Left forelimb (tissue), 1 donor: ENCODE measurements around the gene CXCR6.

ENCODE experiments used
- DNase-seq: peaks from one replicate; pipeline ENCODE4 v3.0.0-alpha.2; 2018; ENCODE audit warnings: low spot score

Gene CXCR6

GRCh38 chr3:45943207-45943846 lies at the start of gene CXCR6:
Gene CXCR6, plus strand, starts transcription at chr3:45943464. Its CDS starts 3,018 bp downstream, at chr3:45946482.
- DNase-seq, result no peak

- no peak for DNase-seq
These were observed 49.2 kb upstream of the CXCR6 start for GRCh38 chr3:45894015-45894414.

- DNase-seq, result no peak
These were observed 47.4 kb upstream of the CXCR6 start for GRCh38 chr3:45895686-45896468.

DNA sequence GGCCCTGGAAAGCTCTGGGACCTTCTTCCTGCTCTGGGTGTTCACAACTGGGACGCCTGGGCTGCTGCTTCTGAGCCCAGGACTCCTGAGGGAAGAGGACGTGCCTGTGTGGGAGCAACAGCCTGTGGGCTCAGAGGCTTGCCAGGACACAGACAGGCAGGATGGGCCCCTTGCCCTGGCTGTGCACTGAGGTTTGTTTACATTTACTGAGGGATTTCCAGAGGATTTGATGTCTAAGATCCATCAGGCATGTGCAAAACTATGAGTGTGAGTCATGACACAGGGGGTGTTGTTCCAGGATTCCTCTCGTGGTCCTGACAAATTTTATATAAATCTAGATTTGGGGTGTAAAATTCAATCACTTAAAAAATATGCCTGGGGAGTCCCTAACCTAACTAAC lies 46.3 kb upstream of the CXCR6 start:
- no peak for DNase-seq

- no peak for DNase-seq
These were observed 38.3 kb upstream of the CXCR6 start for GRCh38 chr3:45904931-45905330.

DNA sequence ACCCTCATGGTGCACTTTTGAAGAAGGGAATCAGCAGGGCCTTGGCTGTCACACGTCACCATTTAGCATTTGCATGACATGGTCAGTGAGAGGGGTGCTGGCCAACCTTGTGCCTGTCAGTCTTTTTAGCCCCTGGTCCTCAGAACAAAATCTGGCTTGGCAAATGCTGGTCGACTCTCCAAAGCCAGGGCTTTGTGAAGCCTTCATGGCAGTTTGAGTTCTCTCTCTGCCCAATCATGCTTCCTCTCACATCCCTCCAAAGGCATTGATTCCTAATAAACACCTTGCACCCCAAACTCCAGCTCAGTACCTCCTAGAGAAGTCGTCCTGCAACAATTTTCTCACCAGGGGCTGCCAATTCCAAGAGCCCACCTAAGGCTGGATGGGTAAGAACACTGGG lies 37.5 kb upstream of the CXCR6 start:
- no peak for DNase-seq

DNA sequence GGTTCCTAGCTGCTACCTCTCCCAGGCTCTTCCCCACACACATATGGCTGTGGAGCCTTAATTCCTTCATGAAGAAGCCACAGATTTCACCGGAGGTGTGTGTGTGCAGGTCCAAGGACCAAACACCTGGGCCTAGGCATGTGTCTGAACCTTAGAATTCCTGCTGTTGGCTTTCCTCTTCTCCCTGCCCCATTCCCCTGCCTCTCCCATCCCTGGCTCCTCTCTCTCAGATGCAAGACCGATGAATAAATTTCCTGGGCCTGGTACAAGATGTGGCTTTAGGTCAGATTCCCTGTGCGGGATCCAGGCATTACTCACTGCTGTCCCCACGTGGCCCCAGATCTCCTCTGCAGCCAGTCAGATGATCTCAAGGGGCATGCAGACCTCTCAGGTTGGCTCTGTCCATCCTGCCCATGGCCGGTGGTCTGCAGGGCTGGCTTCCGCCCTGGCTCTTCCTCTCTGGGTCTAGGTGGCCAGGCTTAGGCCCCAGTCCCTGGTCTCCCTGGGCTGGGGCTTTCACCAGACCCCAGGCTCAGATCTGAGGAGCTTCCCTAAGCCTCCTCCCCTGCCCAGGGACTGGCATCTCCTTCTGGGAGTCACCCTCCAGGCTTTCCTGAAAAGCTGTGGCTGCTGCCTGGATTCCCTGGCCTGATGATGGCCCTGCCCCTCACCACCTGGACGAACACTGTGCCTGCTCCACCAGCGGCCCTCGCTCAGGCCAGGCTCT lies 36.4 kb upstream of the CXCR6 start:
- no peak for DNase-seq

DNA sequence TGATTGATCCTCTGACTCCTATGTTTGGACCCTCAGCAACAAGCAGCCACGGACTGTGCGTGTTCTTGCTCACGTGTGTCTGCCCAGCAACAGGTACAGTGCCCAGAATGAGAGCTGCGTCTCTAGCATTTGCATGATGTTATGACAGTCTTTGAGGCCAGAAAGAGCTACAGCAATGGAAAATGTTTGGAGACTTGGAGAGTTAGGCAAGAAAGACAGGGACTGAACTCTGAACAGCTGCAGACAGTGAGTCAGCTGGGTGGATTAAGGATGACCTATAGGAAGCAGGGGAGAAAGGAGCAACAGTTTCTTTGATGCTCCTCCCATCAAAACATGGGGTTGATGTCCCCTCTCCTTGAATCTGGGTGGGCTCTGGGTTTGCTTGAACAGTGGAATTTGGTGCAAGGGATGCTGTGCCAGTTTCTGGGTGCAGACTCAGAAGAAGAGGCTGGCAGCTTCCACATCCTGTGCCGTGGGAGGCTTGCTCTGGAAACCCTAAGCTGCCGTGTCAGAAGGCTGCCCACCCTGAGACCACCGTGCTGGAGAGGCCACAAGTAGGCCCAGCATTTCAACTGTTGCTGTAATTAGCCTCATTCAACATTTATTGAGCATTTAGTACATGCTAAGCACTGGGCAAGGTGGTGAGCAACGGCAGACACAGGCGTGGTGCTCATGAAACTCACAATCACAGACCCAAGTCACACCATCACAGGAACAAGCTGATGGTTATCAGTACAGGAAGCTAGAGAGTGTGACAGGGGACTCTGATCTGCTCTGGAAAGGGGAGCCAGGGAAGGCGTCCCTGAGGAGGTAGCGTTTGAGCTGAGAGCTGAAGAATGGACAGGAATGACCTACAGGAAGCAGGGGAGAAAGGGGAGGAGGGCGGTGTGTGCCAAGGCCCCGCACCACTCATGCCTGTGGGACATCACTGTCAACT lies 35.2 kb upstream of the CXCR6 start:
- DNase-seq, result no peak

- no peak for DNase-seq
These were observed 34.5 kb upstream of the CXCR6 start for GRCh38 chr3:45908761-45909160.

- no peak for DNase-seq
These were observed 33.7 kb upstream of the CXCR6 start for GRCh38 chr3:45909542-45909941.

GRCh38 chr3:45910892-45911291 lies 32.4 kb upstream of the CXCR6 start:
- DNase-seq, result no peak

GRCh38 chr3:45911511-45912226 lies 31.6 kb upstream of the CXCR6 start:
- DNase-seq, result no peak

DNA sequence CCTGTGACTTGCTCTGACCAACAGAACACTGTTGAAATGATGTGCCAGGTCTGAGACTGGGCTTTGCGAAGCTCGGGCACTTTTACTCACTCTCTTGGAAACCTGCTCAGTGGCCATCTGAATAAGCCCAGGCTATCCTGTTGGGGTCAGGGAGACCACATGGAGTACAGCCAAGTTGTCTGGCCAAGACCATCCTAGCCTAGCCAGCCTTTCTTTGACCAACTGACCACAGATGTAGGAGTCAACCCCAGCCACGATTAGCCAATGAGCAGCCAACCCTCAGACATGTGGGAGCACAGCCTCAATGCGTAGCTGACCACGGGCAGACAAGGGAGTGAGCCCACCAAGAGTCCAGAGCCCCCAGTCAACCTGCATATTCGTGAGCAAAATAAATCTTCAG lies 30.8 kb upstream of the CXCR6 start:
- no peak for DNase-seq

- no peak for DNase-seq
These were observed 28.8 kb upstream of the CXCR6 start for GRCh38 chr3:45914362-45915058.

DNA sequence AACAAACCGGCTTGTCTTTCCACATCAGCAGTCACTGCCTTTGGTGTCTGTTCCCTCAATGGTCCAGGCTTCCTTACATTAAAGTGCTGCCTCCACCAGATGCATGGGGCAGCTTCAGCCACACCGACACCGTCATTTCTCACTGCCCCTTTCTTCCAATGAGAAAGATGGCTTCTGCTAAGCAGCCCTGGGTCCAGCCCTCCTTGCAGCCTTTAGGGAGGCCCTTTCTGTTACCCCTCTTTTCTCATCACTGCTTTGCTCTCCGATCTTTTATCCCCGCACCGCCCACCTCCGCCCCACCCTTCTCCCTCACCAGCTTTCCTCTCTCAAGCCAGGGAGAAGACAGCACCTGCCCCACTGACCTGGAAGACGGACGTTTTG lies 28.2 kb upstream of the CXCR6 start:
- no peak for DNase-seq

- DNase-seq, result no peak
These were observed 27.6 kb upstream of the CXCR6 start for GRCh38 chr3:45915518-45916231.

DNA sequence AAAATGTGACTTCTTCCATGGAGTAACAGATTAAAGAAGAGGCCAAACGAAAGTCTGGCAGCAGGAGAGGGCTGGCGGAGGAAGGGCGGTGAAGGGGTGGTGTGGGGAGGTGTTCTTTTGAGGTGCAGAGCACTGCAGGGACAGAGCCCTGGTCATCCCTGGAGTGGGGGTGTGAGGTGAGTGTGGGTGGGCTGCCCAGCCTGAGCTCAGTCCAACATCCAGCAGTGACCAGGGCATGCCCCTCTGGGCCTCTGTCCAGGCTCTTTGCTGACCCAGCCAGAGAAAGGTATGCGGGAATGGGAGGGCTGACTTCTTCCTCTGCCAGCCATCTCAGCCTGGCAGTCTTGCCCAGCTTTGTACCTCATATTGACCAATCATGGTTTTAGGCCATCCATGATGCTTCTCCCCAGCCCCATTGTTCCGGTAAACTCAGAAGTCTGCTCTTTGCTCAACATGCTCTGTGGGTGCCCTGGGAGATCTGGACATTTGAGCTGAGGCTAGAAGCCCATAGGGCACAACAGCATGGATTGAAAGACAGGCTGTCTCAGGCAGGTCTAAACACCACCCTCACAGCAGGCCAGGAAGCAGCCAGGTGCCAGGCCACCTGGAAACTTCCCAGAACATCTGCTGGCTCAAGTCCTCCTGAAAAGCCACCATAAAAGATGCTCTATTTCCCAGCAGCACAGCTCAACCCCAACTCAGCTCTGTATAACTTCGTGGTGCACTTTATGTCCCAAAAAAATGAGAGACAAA lies 25.9 kb upstream of the CXCR6 start:
- DNase-seq, result no peak

DNA sequence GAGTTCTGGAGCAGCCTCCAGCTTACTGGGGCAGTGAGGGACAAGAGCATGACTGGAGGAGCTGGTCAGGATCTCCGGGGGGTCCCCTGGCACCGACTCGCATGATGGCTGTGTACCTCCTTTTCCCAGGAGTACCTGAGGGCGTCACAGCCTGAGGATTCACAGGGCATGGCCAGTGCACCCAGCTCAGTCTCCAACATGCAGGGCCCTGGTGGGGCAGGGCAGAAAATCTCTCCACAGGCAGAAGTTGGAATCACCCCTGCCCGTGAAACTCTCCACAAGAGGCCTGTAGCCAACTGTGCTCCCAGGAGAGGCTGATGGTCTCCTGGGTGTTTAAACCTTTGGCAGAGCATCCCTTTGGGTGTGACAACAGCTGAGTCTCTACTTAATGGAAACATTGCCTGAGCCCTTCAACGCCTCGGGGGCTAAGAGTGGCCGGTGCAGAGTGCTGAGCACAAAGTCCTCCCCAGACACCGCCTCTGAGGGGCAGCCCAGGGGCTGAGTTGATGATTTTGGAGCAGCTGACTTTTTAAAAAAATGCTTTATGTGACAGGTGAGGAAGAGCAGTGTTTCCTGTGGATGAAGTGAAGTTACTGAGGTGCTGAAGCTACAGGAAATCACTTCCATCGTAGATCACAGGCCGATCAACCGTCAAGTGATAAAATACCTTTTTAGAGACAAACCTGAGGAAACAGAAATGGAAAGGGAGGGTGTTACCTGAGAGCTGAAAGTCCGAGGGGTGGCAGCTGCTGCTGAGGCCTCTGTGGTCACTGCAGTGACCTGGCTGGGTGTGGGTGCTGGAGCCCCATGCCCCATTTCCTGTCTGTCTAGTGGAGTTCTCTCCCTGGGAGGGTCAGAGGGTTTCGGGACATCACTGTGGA lies 21.9 kb upstream of the CXCR6 start:
- no peak for DNase-seq

DNA sequence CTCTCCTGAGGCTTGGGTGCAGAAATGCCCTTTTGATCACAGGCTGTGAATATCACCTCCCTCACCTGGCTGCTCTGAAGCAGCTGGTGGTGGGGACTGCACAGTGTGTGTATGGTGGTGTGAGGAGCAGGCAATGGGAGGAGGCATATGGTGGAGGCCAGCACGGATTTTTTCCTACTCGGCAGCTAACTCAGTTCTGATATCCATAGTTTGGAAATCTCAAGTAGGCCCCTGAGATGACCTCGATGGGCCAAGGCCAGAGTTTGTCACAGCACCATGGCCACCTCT lies 21.3 kb upstream of the CXCR6 start:
- DNase-seq, result no peak
